H9 (cell line): ENCODE results near the gene GP1BB. TPM values are rescaled to one million over a fixed set of nuclear protein-coding genes. Genes with fewer than 3 reads are reported as not detected.

ENCODE experiments used
- DNase-seq: peaks from one replicate; pipeline ENCODE4 v3.0.0-alpha.2; 2017
- H2AFZ ChIP-seq: one replicate; pipeline ENCODE4 v1.6.1; 2013; ENCODE audit warnings: mild to moderate bottlenecking, low read length, control low read depth, moderate library complexity
- H2AK5ac ChIP-seq: 2 replicates; pipeline ENCODE4 v1.6.1; 2013; ENCODE audit warnings: low read length, control low read depth, mixed read lengths; ENCODE audit not compliant: insufficient read length
- H2BK120ac ChIP-seq: one replicate; pipeline ENCODE4 v1.6.1; 2013; ENCODE audit warnings: low read depth, mild to moderate bottlenecking, low read length, control low read depth, inconsistent platforms; ENCODE audit not compliant: poor library complexity, severe bottlenecking
- H2BK12ac ChIP-seq: 2 replicates; pipeline ENCODE4 v1.6.1; 2013; ENCODE audit warnings: low read length, control low read depth, mixed read lengths, low read depth; ENCODE audit not compliant: insufficient read length
- H2BK15ac ChIP-seq: 2 replicates; pipeline ENCODE4 v1.6.1; 2013; ENCODE audit warnings: low read depth, low read length, control low read depth
- H2BK20ac ChIP-seq: one replicate; pipeline ENCODE4 v1.6.1; 2013; ENCODE audit warnings: low read depth, mild to moderate bottlenecking, low read length, control low read depth, inconsistent platforms; ENCODE audit not compliant: poor library complexity, severe bottlenecking
- H2BK5ac ChIP-seq: 2 replicates; pipeline ENCODE4 v1.6.1; 2013; ENCODE audit warnings: low read length, control low read depth, mixed read lengths; ENCODE audit not compliant: insufficient read length
- H3K14ac ChIP-seq: 2 replicates; pipeline ENCODE4 v1.6.1; 2013; ENCODE audit warnings: low read length, control low read depth; ENCODE audit not compliant: insufficient read depth
- H3K18ac ChIP-seq: 2 replicates; pipeline ENCODE4 v1.6.1; 2013; ENCODE audit warnings: low read depth, mild to moderate bottlenecking, mixed read lengths, low read length, control low read depth; ENCODE audit not compliant: insufficient read length
- H3K23ac ChIP-seq: 2 replicates; pipeline ENCODE4 v1.6.1; 2013; ENCODE audit warnings: low read length, control low read depth, mixed read lengths, low read depth; ENCODE audit not compliant: insufficient read length
- H3K23me2 ChIP-seq: 2 replicates; pipeline ENCODE4 v1.6.1; 2013; ENCODE audit warnings: low read depth, mild to moderate bottlenecking, mixed read lengths, low read length, control low read depth; ENCODE audit not compliant: insufficient read length, poor library complexity, severe bottlenecking
- H3K27ac ChIP-seq: 2 replicates; pipeline ENCODE4 v1.5.1; 2013; ENCODE audit warnings: low read length, control low read depth, mixed read lengths, low read depth; ENCODE audit not compliant: insufficient read length
- H3K27me3 ChIP-seq: 2 replicates; pipeline ENCODE4 v1.6.1; 2013; ENCODE audit warnings: low read length, control low read depth, inconsistent platforms; ENCODE audit not compliant: insufficient read depth
- H3K4ac ChIP-seq: 2 replicates; pipeline ENCODE4 v1.6.1; 2013; ENCODE audit warnings: low read depth, mild to moderate bottlenecking, control low read depth, inconsistent platforms, low read length, moderate library complexity
- H3K4me1 ChIP-seq: 2 replicates; pipeline ENCODE4 v1.6.1; 2013; ENCODE audit warnings: low read length, control low read depth, inconsistent platforms; ENCODE audit not compliant: insufficient read depth
- H3K4me2 ChIP-seq: 2 replicates; pipeline ENCODE4 v1.6.1; 2013; ENCODE audit warnings: low read length, control low read depth, mixed read lengths; ENCODE audit not compliant: insufficient read length, insufficient read depth
- H3K56ac ChIP-seq: 2 replicates; pipeline ENCODE4 v1.6.1; 2013; ENCODE audit warnings: low read depth, mild to moderate bottlenecking, mixed read lengths, low read length, control low read depth; ENCODE audit not compliant: insufficient read length
- H3K79me1 ChIP-seq: 2 replicates; pipeline ENCODE4 v1.6.1; 2013; ENCODE audit warnings: low read depth, mild to moderate bottlenecking, moderate library complexity, low read length, control low read depth, inconsistent platforms; ENCODE audit not compliant: insufficient read depth, poor library complexity, severe bottlenecking
- H3K79me2 ChIP-seq: 2 replicates; pipeline ENCODE4 v1.6.1; 2013; ENCODE audit warnings: low read length, control low read depth, inconsistent platforms; ENCODE audit not compliant: insufficient read depth
- H3K9ac ChIP-seq: 2 replicates; pipeline ENCODE4 v1.6.1; 2013; ENCODE audit warnings: low read length, control low read depth, mixed read lengths; ENCODE audit not compliant: insufficient read length; ENCODE audit errors: extremely low read depth
- H3K9me3 ChIP-seq: one replicate; pipeline ENCODE4 v1.6.1; 2013; ENCODE audit warnings: low read depth, low read length, inconsistent platforms; ENCODE audit not compliant: control insufficient read depth
- H3T11ph ChIP-seq: one replicate; pipeline ENCODE4 v1.6.1; 2013; ENCODE audit warnings: mild to moderate bottlenecking, low read length, control low read depth, inconsistent platforms
- H4K20me1 ChIP-seq: one replicate; pipeline ENCODE4 v1.6.1; 2013; ENCODE audit not compliant: control insufficient read depth, insufficient read length, insufficient read depth
- H4K5ac ChIP-seq: 2 replicates; pipeline ENCODE4 v1.6.1; 2013; ENCODE audit warnings: low read depth, mild to moderate bottlenecking, mixed read lengths, low read length, control low read depth; ENCODE audit not compliant: insufficient read length
- H4K8ac ChIP-seq: replicated peaks from 2 replicates; pipeline ENCODE4 v1.6.1; 2013; ENCODE audit warnings: low read length, control low read depth, mixed read lengths, low read depth; ENCODE audit not compliant: insufficient read length
- H4K91ac ChIP-seq: 2 replicates; pipeline ENCODE4 v1.6.1; 2013; ENCODE audit warnings: low read depth, mild to moderate bottlenecking, moderate library complexity, mixed read lengths, low read length, control low read depth; ENCODE audit not compliant: insufficient read length
- H3K27ac Mint-ChIP-seq, 3 experiments: 2 replicates in 2 of 3; 3 replicates in 1 of 3; pipeline ENCODE4 v1.8.0; 2020 to 2021; ENCODE audit warnings: mixed read lengths in 3 of 3, mild to moderate bottlenecking in 1 of 3, moderate library complexity in 1 of 3
- H3K27me3 Mint-ChIP-seq: 2 replicates; pipeline ENCODE4 v1.8.0; 2021; ENCODE audit warnings: low read depth, mild to moderate bottlenecking, moderate library complexity, mixed read lengths
- H3K36me3 Mint-ChIP-seq, 3 experiments: 2 replicates in 2 of 3; 3 replicates in 1 of 3; pipeline ENCODE4 v1.8.0; 2020 to 2021; ENCODE audit warnings: low read depth in 3 of 3, mixed read lengths in 3 of 3; ENCODE audit not compliant: insufficient read depth in 1 of 3
- H3K4me1 Mint-ChIP-seq, 2 experiments: 2 replicates each; pipeline ENCODE4 v1.8.0; 2020; ENCODE audit warnings: mixed read lengths in 2 of 2
- H3K4me3 Mint-ChIP-seq, 2 experiments: 2 replicates in 1 of 2; 3 replicates in 1 of 2; pipeline ENCODE4 v1.8.0; 2020 to 2021; ENCODE audit warnings: mild to moderate bottlenecking in 2 of 2, mixed read lengths in 2 of 2, moderate library complexity in 1 of 2
- H3K9me3 Mint-ChIP-seq, 2 experiments: 2 replicates in 1 of 2; 3 replicates in 1 of 2; pipeline ENCODE4 v1.8.0; 2020; ENCODE audit warnings: mild to moderate bottlenecking in 2 of 2, mixed read lengths in 2 of 2, moderate library complexity in 1 of 2
- WGBS: extraction: QIAGEN DNeasy Blood & Tissue Kit; methylation state at CpG from one replicate; pipeline ENCODE4 v1.1.7; 2013; ENCODE audit warnings: missing lambda C conversion rate, low lambda C conversion rate, mixed read lengths; ENCODE audit not compliant: insufficient read length; ENCODE audit errors: extremely low coverage; 5-methylcytosine and 5-hydroxymethylcytosine counted together
- total RNA-seq: library from RNA; stranded (reverse); gene quantifications from 2 replicates; pipeline ENCODE4 v1.2.1, GENCODE V29; 2021
- TF ChIP-seq, protein P1 (sequence below): fragments of 200-600 bp; sonication (generic); conservative IDR thresholded peaks from 3 replicates; pipeline ENCODE4 v1.8.0; 2021; ENCODE audit warnings: antibody characterized with exemption, mild to moderate bottlenecking

The GP1BB gene
- total RNA-seq, 1 experiment from 2014 or later, result 3.4 TPM

DNA sequence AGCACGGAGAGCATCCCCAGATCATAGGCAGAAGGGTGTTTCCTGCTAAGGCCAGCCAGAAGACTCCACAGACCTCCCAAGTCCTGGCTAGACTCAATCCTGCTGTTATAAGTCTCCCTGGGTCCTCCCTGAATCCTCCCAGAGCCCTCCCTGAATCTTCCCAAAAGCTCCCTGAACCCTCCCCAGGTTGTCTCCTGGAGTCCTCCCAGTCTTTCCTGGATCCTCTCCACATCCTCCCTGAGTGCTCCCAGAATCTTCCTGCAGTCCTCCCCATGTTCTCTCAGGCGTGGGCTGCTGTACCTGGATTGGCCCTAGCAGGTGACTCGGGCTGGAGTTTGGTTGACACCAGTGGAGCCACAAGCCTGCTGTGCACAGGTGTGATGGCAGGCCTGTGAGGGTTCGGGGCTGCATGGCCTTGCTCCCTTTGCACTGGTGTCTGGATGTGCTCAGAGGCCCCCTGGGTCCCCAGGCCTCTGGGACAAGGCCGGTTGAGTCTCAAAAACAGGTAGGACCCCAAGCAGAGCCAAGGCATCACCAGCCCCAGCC lies 11.6 kb downstream of the GP1BB start:
- Histone ChIP-seq H3K9ac (no peak overlapping the region), H3K4ac (no peak overlapping the region), H4K5ac (no peak overlapping the region), H3K27ac (no peak overlapping the region), H2BK120ac (no peak overlapping the region), H2AFZ (no peak overlapping the region), H3K9me3 (no peaks in the 10 kb centered on the region), H3K23ac (no peak overlapping the region), H2BK20ac (no peak overlapping the region), H3K27me3 (no peaks in the 10 kb centered on the region), H3K79me1 (no peaks in the 10 kb centered on the region), H2BK15ac (no peak overlapping the region), H4K91ac (no peak overlapping the region), H2AK5ac (no peak overlapping the region), H2BK5ac (no peak overlapping the region), H2BK12ac (no peak overlapping the region), H4K20me1 (no peaks in the 10 kb centered on the region), H4K8ac (no peak overlapping the region), H3K14ac (no peak overlapping the region), H3K23me2 (peaks cover 2% of the 10 kb centered on the region), H3K56ac (no peak overlapping the region), H3K4me2 (no peak overlapping the region), H3K4me1 (no peaks in the 10 kb centered on the region), H3K79me2 (no peaks in the 10 kb centered on the region), H3T11ph (no peak overlapping the region), H3K18ac (no peak overlapping the region)
- H3K4me1 Mint-ChIP-seq, result peaks cover 6 to 9% of the 10 kb centered on the region in 2 experiments
- no CpG with 5 or more reads among the region's 5 CpGs for WGBS
- no peak for DNase-seq
- no peaks in the 10 kb centered on the region for H3K9me3 Mint-ChIP-seq
- TF ChIP-seq, protein P1, sequence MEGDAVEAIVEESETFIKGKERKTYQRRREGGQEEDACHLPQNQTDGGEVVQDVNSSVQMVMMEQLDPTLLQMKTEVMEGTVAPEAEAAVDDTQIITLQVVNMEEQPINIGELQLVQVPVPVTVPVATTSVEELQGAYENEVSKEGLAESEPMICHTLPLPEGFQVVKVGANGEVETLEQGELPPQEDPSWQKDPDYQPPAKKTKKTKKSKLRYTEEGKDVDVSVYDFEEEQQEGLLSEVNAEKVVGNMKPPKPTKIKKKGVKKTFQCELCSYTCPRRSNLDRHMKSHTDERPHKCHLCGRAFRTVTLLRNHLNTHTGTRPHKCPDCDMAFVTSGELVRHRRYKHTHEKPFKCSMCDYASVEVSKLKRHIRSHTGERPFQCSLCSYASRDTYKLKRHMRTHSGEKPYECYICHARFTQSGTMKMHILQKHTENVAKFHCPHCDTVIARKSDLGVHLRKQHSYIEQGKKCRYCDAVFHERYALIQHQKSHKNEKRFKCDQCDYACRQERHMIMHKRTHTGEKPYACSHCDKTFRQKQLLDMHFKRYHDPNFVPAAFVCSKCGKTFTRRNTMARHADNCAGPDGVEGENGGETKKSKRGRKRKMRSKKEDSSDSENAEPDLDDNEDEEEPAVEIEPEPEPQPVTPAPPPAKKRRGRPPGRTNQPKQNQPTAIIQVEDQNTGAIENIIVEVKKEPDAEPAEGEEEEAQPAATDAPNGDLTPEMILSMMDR, result no peak
- H3K27me3 Mint-ChIP-seq, result peaks cover 19% of the 10 kb centered on the region
- H3K4me3 Mint-ChIP-seq, result no peak overlapping the region
- no peaks in the 10 kb centered on the region for H3K36me3 Mint-ChIP-seq
- H3K27ac Mint-ChIP-seq, result no peak overlapping the region
